Transverse colon (tissue), 4 donors: Measurements from ENCODE around the gene SLC10A1.

ENCODE experiments used
- EP300 ChIP-seq: sonication (generic); formaldehyde crosslinking; IDR thresholded peaks from one replicate; pipeline ENCODE4 v1.6.1; 2017; ENCODE audit warnings: antibody characterized with exemption, low read depth
- POLR2A ChIP-seq: fragments of 450-650 bp; IDR thresholded peaks from one replicate; pipeline ENCODE4 v1.6.1; 2016; ENCODE audit warnings: antibody characterized with exemption, mild to moderate bottlenecking, moderate library complexity
- POLR2AphosphoS5 ChIP-seq, 3 donors: sonication (generic); formaldehyde crosslinking; IDR thresholded peaks; one replicate each; pipeline ENCODE4 v1.6.1; 2016; ENCODE audit warnings: antibody characterized with exemption in 3 of 3
- TF ChIP-seq, protein P1 (sequence below), 5 experiments: fragments of 200-600 bp in 3 of 5; fragments of 450-650 bp in 2 of 5; sonication (generic) in 3 of 5; IDR thresholded peaks; 1 replicate in 2 of 5; 2 replicates in 3 of 5; pipeline ENCODE4 v1.5.1; 2016 to 2017; ENCODE audit warnings: antibody characterized with exemption in 5 of 5, inconsistent platforms in 3 of 5, mild to moderate bottlenecking in 2 of 5, moderate library complexity in 1 of 5

- TF ChIP-seq, protein P1, sequence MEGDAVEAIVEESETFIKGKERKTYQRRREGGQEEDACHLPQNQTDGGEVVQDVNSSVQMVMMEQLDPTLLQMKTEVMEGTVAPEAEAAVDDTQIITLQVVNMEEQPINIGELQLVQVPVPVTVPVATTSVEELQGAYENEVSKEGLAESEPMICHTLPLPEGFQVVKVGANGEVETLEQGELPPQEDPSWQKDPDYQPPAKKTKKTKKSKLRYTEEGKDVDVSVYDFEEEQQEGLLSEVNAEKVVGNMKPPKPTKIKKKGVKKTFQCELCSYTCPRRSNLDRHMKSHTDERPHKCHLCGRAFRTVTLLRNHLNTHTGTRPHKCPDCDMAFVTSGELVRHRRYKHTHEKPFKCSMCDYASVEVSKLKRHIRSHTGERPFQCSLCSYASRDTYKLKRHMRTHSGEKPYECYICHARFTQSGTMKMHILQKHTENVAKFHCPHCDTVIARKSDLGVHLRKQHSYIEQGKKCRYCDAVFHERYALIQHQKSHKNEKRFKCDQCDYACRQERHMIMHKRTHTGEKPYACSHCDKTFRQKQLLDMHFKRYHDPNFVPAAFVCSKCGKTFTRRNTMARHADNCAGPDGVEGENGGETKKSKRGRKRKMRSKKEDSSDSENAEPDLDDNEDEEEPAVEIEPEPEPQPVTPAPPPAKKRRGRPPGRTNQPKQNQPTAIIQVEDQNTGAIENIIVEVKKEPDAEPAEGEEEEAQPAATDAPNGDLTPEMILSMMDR (IDR thresholded peaks at IDR 0.05) = no peak
- TF ChIP-seq POLR2AphosphoS5 (IDR thresholded peaks at IDR 0.05) (no peak), EP300 (no peak), POLR2A (no peak)
These were observed 19.2 kb upstream of the SLC10A1 start for GRCh38 chr14:69816216-69816615.
